ENCODE results near the gene PCSK2. TPM values are rescaled to one million over a fixed set of nuclear protein-coding genes. Genes with fewer than 3 reads are reported as not detected.

PCSK2 gene
- total RNA-seq, 2 experiments from 2014 or later = not detected

DNA sequence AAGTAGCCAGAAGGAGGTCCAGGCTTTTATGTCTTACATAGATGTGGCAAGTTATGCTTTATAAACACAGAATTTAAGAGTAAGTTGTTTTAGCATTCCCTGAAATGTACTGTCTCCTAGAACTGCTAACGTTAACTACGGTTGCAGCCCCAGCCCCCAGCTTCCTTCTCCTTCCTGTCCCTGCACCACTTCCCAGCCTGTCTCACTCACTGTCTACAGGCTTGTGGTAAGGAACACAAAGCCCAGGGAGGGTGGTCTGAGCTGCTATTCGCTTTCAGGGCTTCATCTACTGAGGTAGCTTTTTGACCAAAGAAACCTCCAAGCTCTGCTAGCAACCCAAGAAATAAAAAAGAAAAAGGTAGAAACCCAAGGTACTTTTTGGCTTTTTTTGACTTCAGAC lies 35.9 kb downstream of the PCSK2 start:
- TF ChIP-seq, protein P1, sequence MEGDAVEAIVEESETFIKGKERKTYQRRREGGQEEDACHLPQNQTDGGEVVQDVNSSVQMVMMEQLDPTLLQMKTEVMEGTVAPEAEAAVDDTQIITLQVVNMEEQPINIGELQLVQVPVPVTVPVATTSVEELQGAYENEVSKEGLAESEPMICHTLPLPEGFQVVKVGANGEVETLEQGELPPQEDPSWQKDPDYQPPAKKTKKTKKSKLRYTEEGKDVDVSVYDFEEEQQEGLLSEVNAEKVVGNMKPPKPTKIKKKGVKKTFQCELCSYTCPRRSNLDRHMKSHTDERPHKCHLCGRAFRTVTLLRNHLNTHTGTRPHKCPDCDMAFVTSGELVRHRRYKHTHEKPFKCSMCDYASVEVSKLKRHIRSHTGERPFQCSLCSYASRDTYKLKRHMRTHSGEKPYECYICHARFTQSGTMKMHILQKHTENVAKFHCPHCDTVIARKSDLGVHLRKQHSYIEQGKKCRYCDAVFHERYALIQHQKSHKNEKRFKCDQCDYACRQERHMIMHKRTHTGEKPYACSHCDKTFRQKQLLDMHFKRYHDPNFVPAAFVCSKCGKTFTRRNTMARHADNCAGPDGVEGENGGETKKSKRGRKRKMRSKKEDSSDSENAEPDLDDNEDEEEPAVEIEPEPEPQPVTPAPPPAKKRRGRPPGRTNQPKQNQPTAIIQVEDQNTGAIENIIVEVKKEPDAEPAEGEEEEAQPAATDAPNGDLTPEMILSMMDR (conservative IDR thresholded peaks at IDR 0.05; ENCODE audit: low read length) = no peak
- no peak for TF ChIP-seq EZH2phosphoT487 (IDR thresholded peaks at IDR 0.05; ENCODE audit: borderline replicate concordance, low read depth, low read length)
- Histone ChIP-seq H3K36me3 (ENCODE audit: insufficient read depth, low read length) (no peaks in the 10 kb centered on the region), H3K4me2 (ENCODE audit: low read length) (no peak overlapping the region), H3K4me1 (ENCODE audit: insufficient read depth, low read length, poor library complexity, severe bottlenecking) (no peaks in the 10 kb centered on the region), H3K9me3 (ENCODE audit: low read length) (no peaks in the 10 kb centered on the region), H3K79me2 (ENCODE audit: insufficient read depth, low read depth, low read length) (no peaks in the 10 kb centered on the region), H4K20me1 (ENCODE audit: insufficient read depth, low read length) (no peaks in the 10 kb centered on the region), H3K9me2 (ENCODE audit: insufficient read depth, low read length) (no peaks in the 10 kb centered on the region), H3K4me3 (ENCODE audit: low read depth, low read length, poor library complexity, severe bottlenecking) (no peak overlapping the region), H3K27ac (ENCODE audit: low read depth, low read length, poor library complexity, severe bottlenecking) (no peak overlapping the region), H2AFZ (ENCODE audit: low read length) (no peak overlapping the region)
- ChIA-PET POLR2A (no interaction called here), CTCF (ENCODE audit: unreplicated experiment) (no interaction called here)
- no peak for DNase-seq (ENCODE audit: low spot score)
- intact Hi-C loops (cut with micrococcal nuclease; ENCODE audit: unreplicated experiment) = no loop called here
- no TSS peak for BruUV-seq (replicated peaks)

DNA sequence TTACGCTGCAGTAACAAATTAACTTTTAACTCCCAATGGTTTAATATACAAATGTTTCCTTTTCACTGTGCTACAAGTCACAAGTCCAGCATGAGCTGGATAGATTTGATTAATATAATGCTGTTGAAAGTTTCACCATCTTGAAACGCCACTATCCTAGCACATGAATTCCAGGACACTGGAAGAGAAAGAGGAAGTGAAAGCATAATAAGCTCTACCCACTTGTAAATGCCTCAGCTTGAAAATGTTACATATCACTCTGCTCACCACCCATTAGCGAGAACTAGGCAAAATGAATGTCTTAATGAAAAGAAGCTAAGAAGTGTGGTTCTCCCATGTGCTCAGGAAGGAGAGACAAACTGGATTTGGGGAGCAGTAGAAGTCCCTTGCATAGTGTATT lies 46.9 kb downstream of the PCSK2 start:
- POLR2A ChIA-PET = interaction anchor here (0.5 kb wide), 1 partner anchor 51 kb away, joined by 3 read pairs; no protein-coding TSS in a partner anchor
- CTCF ChIA-PET (ENCODE audit: unreplicated experiment) = no interaction called here
- TF ChIP-seq EZH2phosphoT487 (IDR thresholded peaks at IDR 0.05; ENCODE audit: borderline replicate concordance, low read depth, low read length) = no peak
- H3K4me1 ChIP-seq (ENCODE audit: insufficient read depth, low read length, poor library complexity, severe bottlenecking) = no peaks in the 10 kb centered on the region
- no peaks in the 10 kb centered on the region for H3K79me2 ChIP-seq (ENCODE audit: insufficient read depth, low read depth, low read length)
- no peaks in the 10 kb centered on the region for H4K20me1 ChIP-seq (ENCODE audit: insufficient read depth, low read length)
- DNase-seq (ENCODE audit: low spot score) = no peak
- H3K27ac ChIP-seq (ENCODE audit: low read depth, low read length, poor library complexity, severe bottlenecking) = no peak overlapping the region
- no peaks in the 10 kb centered on the region for H3K36me3 ChIP-seq (ENCODE audit: insufficient read depth, low read length)
- H2AFZ ChIP-seq (ENCODE audit: low read length) = no peak overlapping the region
- no peak overlapping the region for H3K4me2 ChIP-seq (ENCODE audit: low read length)
- intact Hi-C loops (cut with micrococcal nuclease; ENCODE audit: unreplicated experiment) = no loop called here
- BruUV-seq (replicated peaks) = no TSS peak
- no peak overlapping the region for H3K4me3 ChIP-seq (ENCODE audit: low read depth, low read length, poor library complexity, severe bottlenecking)
- H3K9me3 ChIP-seq (ENCODE audit: low read length) = no peaks in the 10 kb centered on the region
- no peaks in the 10 kb centered on the region for H3K9me2 ChIP-seq (ENCODE audit: insufficient read depth, low read length)

DNA sequence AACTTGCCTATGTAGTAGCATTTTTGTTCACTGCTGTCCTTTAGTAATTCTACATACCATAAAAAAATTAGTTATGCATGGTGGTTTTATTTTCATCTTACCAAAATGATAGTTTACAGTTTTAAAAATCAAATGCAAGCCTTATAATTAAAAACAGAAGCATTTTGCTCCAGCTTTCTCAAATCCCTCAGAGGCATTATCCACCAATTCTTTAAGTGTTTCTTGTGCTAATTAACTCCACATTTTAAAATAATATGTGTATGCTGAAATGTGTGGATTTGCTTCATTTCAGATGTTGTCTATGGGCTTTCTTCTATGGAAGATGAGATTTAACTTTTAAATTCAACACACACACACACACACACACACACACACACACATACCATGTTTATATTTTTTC lies 49.3 kb downstream of the PCSK2 start:
- Histone ChIP-seq H4K20me1 (ENCODE audit: insufficient read depth, low read length) (no peaks in the 10 kb centered on the region), H2AFZ (ENCODE audit: low read length) (no peak overlapping the region), H3K4me2 (ENCODE audit: low read length) (no peak overlapping the region), H3K9me3 (ENCODE audit: low read length) (no peaks in the 10 kb centered on the region), H3K79me2 (ENCODE audit: insufficient read depth, low read depth, low read length) (no peaks in the 10 kb centered on the region), H3K4me3 (ENCODE audit: low read depth, low read length, poor library complexity, severe bottlenecking) (no peak overlapping the region), H3K27ac (ENCODE audit: low read depth, low read length, poor library complexity, severe bottlenecking) (no peak overlapping the region), H3K36me3 (ENCODE audit: insufficient read depth, low read length) (no peaks in the 10 kb centered on the region), H3K9me2 (ENCODE audit: insufficient read depth, low read length) (no peaks in the 10 kb centered on the region), H3K4me1 (ENCODE audit: insufficient read depth, low read length, poor library complexity, severe bottlenecking) (no peaks in the 10 kb centered on the region)
- CTCF ChIA-PET (ENCODE audit: unreplicated experiment) = no interaction called here
- intact Hi-C loops (cut with micrococcal nuclease; ENCODE audit: unreplicated experiment) = no loop called here
- POLR2A ChIA-PET = interaction anchor here (0.6 kb wide), 1 partner anchor 319 kb away, joined by 3 read pairs; no protein-coding TSS in a partner anchor
- DNase-seq (ENCODE audit: low spot score) = no peak
- no TSS peak for BruUV-seq (replicated peaks)
- TF ChIP-seq, protein P1 (conservative IDR thresholded peaks at IDR 0.05; ENCODE audit: low read length) = no peak
- TF ChIP-seq EZH2phosphoT487 (IDR thresholded peaks at IDR 0.05; ENCODE audit: borderline replicate concordance, low read depth, low read length) = no peak
